Peyer's patch (tissue), 4 donors: ENCODE data around the gene S100A3. TPM values are rescaled to one million over a fixed set of nuclear protein-coding genes. Genes with fewer than 3 reads are reported as not detected.

Experiments
- DNase-seq, 3 donors: peaks; one replicate each; pipeline ENCODE4 v3.0.0-alpha.2; 2017 to 2019
- H3K27ac ChIP-seq, 4 donors: fragments of 200-600 bp; sonication (generic); one replicate each; pipeline ENCODE4 v1.5.1; 2016 to 2019
- H3K27me3 ChIP-seq, 2 donors: fragments of 200-600 bp; sonication (generic); one replicate each; pipeline ENCODE4 v1.5.1; 2019
- H3K36me3 ChIP-seq, 3 donors: fragments of 200-600 bp; sonication (generic); one replicate each; pipeline ENCODE4 v1.5.1; 2016 to 2019
- H3K4me1 ChIP-seq, 4 donors: fragments of 200-600 bp; sonication (generic); one replicate each; pipeline ENCODE4 v1.5.1; 2016 to 2019
- H3K4me3 ChIP-seq, 4 donors: fragments of 200-600 bp; sonication (generic); 1 replicate in 3 of 4; 2 replicates in 1 of 4; pipeline ENCODE4 v1.5.1; 2016 to 2019; ENCODE audit warnings: mild to moderate bottlenecking in 1 of 4
- H3K9me3 ChIP-seq, 4 donors: fragments of 200-600 bp; sonication (generic); one replicate each; pipeline ENCODE4 v1.5.1; 2016 to 2019; ENCODE audit warnings: mild to moderate bottlenecking in 1 of 4
- CTCF ChIP-seq, 6 experiments: fragments of 450-650 bp in 4 of 6; fragments of 200-600 bp in 2 of 6; sonication (generic) in 1 of 6; IDR thresholded peaks; one replicate each; pipeline ENCODE4 v1.5.1; 2017 to 2019; ENCODE audit warnings: antibody characterized with exemption in 6 of 6, mild to moderate bottlenecking in 3 of 6, moderate library complexity in 1 of 6
- POLR2A ChIP-seq, 2 donors: fragments of 450-650 bp; IDR thresholded peaks; one replicate each; pipeline ENCODE4 v1.5.1; 2017; ENCODE audit warnings: antibody characterized with exemption in 2 of 2, mild to moderate bottlenecking in 2 of 2, moderate library complexity in 2 of 2
- total RNA-seq, 4 donors: library from RNA; depleted of rRNA; stranded (reverse); fragments of >200 nt; gene quantifications; one replicate each; pipeline ENCODE4 v1.1.0, GENCODE V29; 2016

The S100A3 gene
- total RNA-seq, 4 donors from 2014 or later: not detected

DNA sequence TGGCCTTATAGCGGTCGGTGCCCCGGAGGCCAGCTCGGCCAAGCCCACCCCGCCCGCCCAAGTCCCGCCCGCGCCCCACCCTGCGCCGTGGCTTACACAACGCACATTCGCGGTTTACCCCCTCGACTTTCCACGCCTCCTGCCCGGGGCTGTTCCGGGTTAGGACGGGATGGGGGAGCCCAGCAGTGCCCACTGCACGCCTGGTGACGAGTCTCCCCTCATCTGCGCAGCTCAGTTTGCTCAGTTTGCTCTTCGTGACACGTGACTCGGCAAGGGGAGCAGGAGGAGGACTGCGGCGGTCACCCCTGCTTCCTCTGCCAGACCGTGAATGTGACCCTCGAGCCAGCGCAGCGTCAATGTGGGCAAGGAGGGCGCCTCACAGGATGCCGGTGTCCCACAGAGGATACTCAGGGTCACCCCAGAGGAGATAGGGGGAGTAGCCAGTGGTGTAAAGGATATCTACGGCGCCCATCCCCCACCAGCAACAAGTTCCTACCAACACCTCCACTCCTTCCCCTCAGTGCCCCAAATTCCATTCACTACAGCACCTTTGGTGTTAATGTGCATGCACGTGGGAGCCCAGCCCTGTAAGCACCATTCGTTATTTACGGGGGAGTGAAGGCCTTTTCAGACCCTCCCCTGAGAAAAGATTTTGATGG lies 12.9 kb downstream of the S100A3 start:
- H3K27me3 ChIP-seq: no peaks in the 10 kb centered on the region
- DNase-seq: peak; percentile 80 to 92 (median 92)
- H3K4me3 ChIP-seq: peak overlapping the region; percentile 70 to 89 (median 76)
- TF ChIP-seq POLR2A (IDR thresholded peaks at IDR 0.05) (peak; percentile 64 to 72), CTCF (IDR thresholded peaks at IDR 0.05) (no peak)
- peak overlapping the region; percentile 95 to 99 (median 97) for H3K27ac ChIP-seq
- H3K4me1 ChIP-seq: peaks cover 6 to 70% (median 19%) of the 10 kb centered on the region in 4 donors
- H3K36me3 ChIP-seq: no peaks in the 10 kb centered on the region
- H3K9me3 ChIP-seq: no peaks in the 10 kb centered on the region

- peak within 1 kb of the TSS; percentile 95 to 99 (median 97) for H3K27ac ChIP-seq
- TF ChIP-seq CTCF (IDR thresholded peaks at IDR 0.05) (peak in 2 of 6 experiments; percentile 9 to 15), POLR2A (IDR thresholded peaks at IDR 0.05) (peak; percentile 51 to 53)
- H3K9me3 ChIP-seq: no peaks in the 10 kb centered on the region
- H3K27me3 ChIP-seq: no peaks in the 10 kb centered on the region
- peak; percentile 67 to 86 (median 84) for DNase-seq
- peak within 1 kb of the TSS; percentile 70 to 89 (median 76) for H3K4me3 ChIP-seq
- no peaks in the 10 kb centered on the region for H3K36me3 ChIP-seq
- peaks cover 6 to 63% (median 13%) of the 10 kb centered on the region in 4 donors for H3K4me1 ChIP-seq
Observed at GRCh38 chr1:153535242-153536011, 13.6 kb downstream of the S100A3 start, which contains the start of gene S100A6. S100A6 (minus strand) TSS chr1:153535991; CDS start chr1:153535339, 652 bp downstream.

- H3K4me3 ChIP-seq: peak overlapping the region; percentile 70 to 89 (median 76)
- H3K4me1 ChIP-seq: peaks cover 6 to 58% (median 13%) of the 10 kb centered on the region in 4 donors
- TF ChIP-seq CTCF (IDR thresholded peaks at IDR 0.05): no peak
- TF ChIP-seq POLR2A (IDR thresholded peaks at IDR 0.05): no peak
- no peaks in the 10 kb centered on the region for H3K36me3 ChIP-seq
- H3K9me3 ChIP-seq: no peaks in the 10 kb centered on the region
- H3K27me3 ChIP-seq: no peaks in the 10 kb centered on the region
- DNase-seq: no peak
- H3K27ac ChIP-seq: peak overlapping the region; percentile 95 to 99 (median 97)
Observed at GRCh38 chr1:153534925-153535241, 14.2 kb downstream of the S100A3 start.

- Histone ChIP-seq H3K27me3 (no peaks in the 10 kb centered on the region), H3K27ac (peak overlapping the region; percentile 95 to 99 (median 97)), H3K4me1 (peaks cover 6 to 58% (median 13%) of the 10 kb centered on the region in 4 donors), H3K36me3 (no peaks in the 10 kb centered on the region), H3K9me3 (no peaks in the 10 kb centered on the region), H3K4me3 (peak overlapping the region; percentile 70 to 89 (median 76))
- peak in 1 of 3 donors; percentile 38 for DNase-seq
- no peak for TF ChIP-seq CTCF (IDR thresholded peaks at IDR 0.05)
- TF ChIP-seq POLR2A (IDR thresholded peaks at IDR 0.05): no peak
Observed at GRCh38 chr1:153534226-153534924, 14.7 kb downstream of the S100A3 start.

DNA sequence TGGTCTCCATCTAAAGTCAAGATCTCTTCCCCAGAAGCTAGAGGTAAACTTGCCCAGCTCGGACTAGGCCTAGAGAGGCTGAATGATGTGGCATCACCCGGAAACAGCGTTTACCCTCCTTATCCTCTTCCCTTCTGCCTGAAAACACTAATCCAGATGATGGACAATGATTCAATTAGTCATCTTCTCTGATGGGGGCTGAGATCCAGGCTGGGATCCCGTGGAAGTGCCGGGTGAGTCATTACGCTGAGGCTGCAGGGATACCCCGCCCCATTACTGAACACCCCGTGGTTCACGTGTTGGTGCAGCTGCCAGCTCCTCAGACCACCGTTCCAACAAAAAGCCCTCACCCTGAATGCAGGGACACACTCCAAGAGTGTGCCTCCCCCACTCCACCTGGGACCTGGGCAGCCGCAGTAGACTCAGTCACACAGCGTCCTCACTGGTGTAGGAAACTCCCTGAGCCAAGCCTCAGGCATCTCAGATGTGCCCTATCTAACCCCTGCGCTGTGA lies 15.3 kb downstream of the S100A3 start:
- peak overlapping the region; percentile 6 to 89 (median 72) for H3K4me3 ChIP-seq
- peak in 1 of 2 donors; percentile 4 for TF ChIP-seq POLR2A (IDR thresholded peaks at IDR 0.05)
- no peak for TF ChIP-seq CTCF (IDR thresholded peaks at IDR 0.05)
- no peaks in the 10 kb centered on the region for H3K9me3 ChIP-seq
- DNase-seq: peak in 2 of 3 donors; percentile 75 to 79
- no peaks in the 10 kb centered on the region for H3K36me3 ChIP-seq
- H3K27ac ChIP-seq: peak overlapping the region; percentile 95 to 99 (median 97)
- peaks cover 6 to 58% (median 13%) of the 10 kb centered on the region in 4 donors for H3K4me1 ChIP-seq
- no peaks in the 10 kb centered on the region for H3K27me3 ChIP-seq
